SJCRH30 (cell line): ENCODE measurements around the gene BTBD8. TPM values are rescaled to one million over a fixed set of nuclear protein-coding genes. Genes with fewer than 3 reads are reported as not detected.

Experiments
- DNase-seq, 2 experiments: peaks; one replicate each; pipeline ENCODE4 v3.0.0-alpha.2; 2015 to 2020
- H3K27ac ChIP-seq: fragments of 250-450 bp; sonication (Bioruptor Pico); 2 replicates; pipeline ENCODE4 v1.5.1; 2020; ENCODE audit warnings: mild to moderate bottlenecking, moderate library complexity
- H3K27me3 ChIP-seq: fragments of 250-450 bp; sonication (Bioruptor Pico); 2 replicates; pipeline ENCODE4 v1.5.1; 2020; ENCODE audit warnings: mild to moderate bottlenecking, moderate library complexity
- H3K36me3 ChIP-seq: fragments of 250-450 bp; sonication (Bioruptor Pico); 2 replicates; pipeline ENCODE4 v1.5.1; 2020; ENCODE audit warnings: mild to moderate bottlenecking, moderate library complexity
- H3K4me1 ChIP-seq: fragments of 250-450 bp; sonication (Bioruptor Pico); 2 replicates; pipeline ENCODE4 v1.5.1; 2020; ENCODE audit warnings: mild to moderate bottlenecking, moderate library complexity
- H3K4me3 ChIP-seq: fragments of 250-450 bp; sonication (Bioruptor Pico); 2 replicates; pipeline ENCODE4 v1.5.1; 2020; ENCODE audit warnings: mild to moderate bottlenecking, moderate library complexity
- H3K9me3 ChIP-seq: fragments of 250-450 bp; sonication (Bioruptor Pico); replicated peaks from 2 replicates; pipeline ENCODE4 v1.5.1; 2020; ENCODE audit warnings: mild to moderate bottlenecking, moderate library complexity
- total RNA-seq: library from RNA; depleted of rRNA; stranded (reverse); fragments of >200 nt; shearing (Covaris generic); gene quantifications from 2 replicates; pipeline ENCODE4 v1.2.3, GENCODE V29; 2014

BTBD8 gene
- total RNA-seq, 1 experiment from 2014 or later = 0.73 TPM

- no peaks in the 10 kb centered on the region for H3K9me3 ChIP-seq
- no peaks in the 10 kb centered on the region for H3K27me3 ChIP-seq
- no peak overlapping the region for H3K27ac ChIP-seq
- no peak for DNase-seq
- H3K4me3 ChIP-seq = no peak overlapping the region
- no peaks in the 10 kb centered on the region for H3K4me1 ChIP-seq
- no peaks in the 10 kb centered on the region for H3K36me3 ChIP-seq
Observed at GRCh38 chr1:92123868-92124267, 43.7 kb downstream of the BTBD8 start.

DNA sequence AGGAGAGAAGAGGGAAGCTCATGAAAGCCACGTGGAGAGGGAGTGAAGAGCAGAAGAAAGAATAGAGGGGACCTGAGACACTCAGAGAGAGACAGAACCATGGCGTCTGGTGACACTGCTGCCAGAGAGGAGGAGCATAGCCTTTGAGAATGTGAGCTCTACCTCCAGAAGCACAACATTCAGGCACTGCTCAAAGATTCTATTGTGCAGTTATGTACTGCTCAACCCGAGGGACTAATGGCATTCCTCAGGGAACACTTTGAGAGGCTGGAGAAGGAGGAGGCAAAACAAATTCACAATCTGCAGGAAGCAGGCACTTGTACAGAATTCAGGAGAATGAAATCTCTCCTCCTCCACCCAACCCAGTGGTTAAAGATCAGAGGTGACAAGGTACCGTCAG, 45.1 kb downstream of the BTBD8 start:
- DNase-seq = no peak
- Histone ChIP-seq H3K4me3 (no peak overlapping the region), H3K27me3 (no peaks in the 10 kb centered on the region), H3K9me3 (no peaks in the 10 kb centered on the region), H3K4me1 (no peaks in the 10 kb centered on the region), H3K27ac (no peak overlapping the region), H3K36me3 (no peaks in the 10 kb centered on the region)

- Histone ChIP-seq H3K4me3 (no peak overlapping the region), H3K4me1 (no peaks in the 10 kb centered on the region), H3K9me3 (no peaks in the 10 kb centered on the region), H3K27ac (no peak overlapping the region), H3K36me3 (no peaks in the 10 kb centered on the region), H3K27me3 (no peaks in the 10 kb centered on the region)
- DNase-seq = no peak
Observed at GRCh38 chr1:92126088-92126487, 45.9 kb downstream of the BTBD8 start.

DNA sequence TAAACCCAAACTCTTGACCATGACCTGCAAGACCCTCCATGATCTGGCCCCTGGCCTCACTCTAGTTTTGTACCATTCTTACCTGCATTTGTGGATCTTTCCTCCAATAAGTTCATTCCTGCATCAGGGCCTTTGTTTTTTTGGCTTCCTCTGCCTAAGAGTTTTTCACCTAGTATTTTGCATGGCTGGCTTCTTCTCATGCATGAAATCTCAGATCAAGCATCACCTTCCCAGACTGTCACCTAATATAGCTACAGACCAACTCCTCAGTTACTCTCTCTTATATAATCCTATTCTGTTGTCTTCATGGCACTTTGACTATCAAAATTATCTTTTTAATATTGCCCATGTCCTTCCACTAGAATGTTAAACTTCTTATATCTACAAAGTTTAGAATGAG, 54.2 kb downstream of the BTBD8 start:
- Histone ChIP-seq H3K36me3 (no peaks in the 10 kb centered on the region), H3K4me1 (no peaks in the 10 kb centered on the region), H3K27ac (no peak overlapping the region), H3K27me3 (no peaks in the 10 kb centered on the region), H3K9me3 (no peaks in the 10 kb centered on the region), H3K4me3 (no peak overlapping the region)
- no peak for DNase-seq

- no peaks in the 10 kb centered on the region for H3K36me3 ChIP-seq
- no peak overlapping the region for H3K27ac ChIP-seq
- no peaks in the 10 kb centered on the region for H3K27me3 ChIP-seq
- H3K4me3 ChIP-seq = no peak overlapping the region
- no peaks in the 10 kb centered on the region for H3K9me3 ChIP-seq
- DNase-seq = no peak
- H3K4me1 ChIP-seq = no peaks in the 10 kb centered on the region
Observed at GRCh38 chr1:92136341-92136740, 56.2 kb downstream of the BTBD8 start.

DNA sequence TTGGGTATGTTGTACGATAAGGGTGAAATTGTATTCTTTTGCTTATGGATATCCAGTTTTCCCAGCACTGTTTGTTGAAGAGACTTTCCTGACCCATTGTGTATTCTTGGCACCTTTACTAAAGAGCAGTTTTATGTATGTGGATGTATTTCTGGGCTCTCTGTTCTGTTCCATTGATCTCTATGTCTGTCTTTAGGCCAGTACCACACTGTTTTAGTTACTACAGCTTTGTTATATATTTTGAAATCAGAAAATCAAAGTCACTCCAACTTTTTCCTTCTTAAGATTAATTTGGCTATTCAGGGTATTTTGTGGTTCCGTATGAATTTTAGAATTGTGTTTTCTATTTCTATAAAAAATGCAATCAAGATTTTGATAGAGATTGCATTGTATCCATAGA, 74.8 kb downstream of the BTBD8 start:
- Histone ChIP-seq H3K27me3 (no peaks in the 10 kb centered on the region), H3K36me3 (no peaks in the 10 kb centered on the region), H3K4me3 (no peak overlapping the region), H3K27ac (no peak overlapping the region), H3K4me1 (no peaks in the 10 kb centered on the region), H3K9me3 (no peaks in the 10 kb centered on the region; the same call in 1 of the 2 replicates)
- no peak for DNase-seq

DNA sequence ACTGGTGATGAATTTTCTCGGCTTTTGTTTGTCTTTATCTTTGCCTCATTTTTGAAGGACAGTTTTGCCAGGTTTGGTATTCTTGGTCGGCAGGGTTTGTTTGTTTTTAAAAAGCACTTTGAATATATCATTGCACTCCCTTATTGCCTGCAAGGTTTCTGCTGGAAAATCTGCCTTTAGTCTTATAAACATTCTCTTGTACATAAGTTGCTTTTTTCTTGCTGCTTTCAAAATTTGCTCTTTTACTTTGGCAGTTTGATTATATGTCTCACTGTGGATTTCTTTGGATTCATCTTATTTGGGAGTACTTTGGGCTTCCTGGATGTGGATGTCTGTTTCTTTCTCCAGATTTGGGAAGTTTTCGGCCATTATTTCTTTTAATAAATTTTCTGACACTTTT, 79.4 kb downstream of the BTBD8 start:
- Histone ChIP-seq H3K27me3 (no peaks in the 10 kb centered on the region), H3K4me3 (no peak overlapping the region), H3K9me3 (no peaks in the 10 kb centered on the region; the same call in 1 of the 2 replicates), H3K36me3 (no peaks in the 10 kb centered on the region), H3K27ac (no peak overlapping the region), H3K4me1 (no peaks in the 10 kb centered on the region)
- DNase-seq = no peak

DNA sequence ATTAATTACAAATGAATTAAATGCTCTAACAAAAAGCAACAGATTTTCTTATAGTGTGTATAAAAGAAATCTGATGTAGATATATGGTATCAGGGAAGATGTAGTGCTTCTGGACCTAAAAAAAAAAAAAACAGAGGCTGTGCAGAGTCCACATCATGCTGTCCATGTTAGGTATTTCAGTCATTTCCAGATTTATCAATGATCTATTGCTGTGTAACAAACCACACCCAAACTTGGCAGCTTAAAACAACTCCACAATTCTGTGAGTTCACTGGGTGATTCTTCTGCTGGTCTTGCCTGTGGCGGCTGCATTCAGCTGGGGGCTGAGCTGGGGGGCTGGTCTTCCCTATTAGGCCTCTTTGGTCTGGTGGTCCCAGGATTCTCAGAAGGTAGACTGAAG, 85.2 kb downstream of the BTBD8 start:
- H3K4me3 ChIP-seq = no peak overlapping the region
- H3K4me1 ChIP-seq = no peaks in the 10 kb centered on the region
- H3K36me3 ChIP-seq = no peaks in the 10 kb centered on the region
- no peaks in the 10 kb centered on the region for H3K27me3 ChIP-seq
- DNase-seq = no peak
- H3K27ac ChIP-seq = no peak overlapping the region
- no peaks in the 10 kb centered on the region for H3K9me3 ChIP-seq

GRCh38 chr1:92167151-92167550, 87.0 kb downstream of the BTBD8 start:
- DNase-seq = no peak
- Histone ChIP-seq H3K27ac (no peak overlapping the region), H3K27me3 (no peaks in the 10 kb centered on the region), H3K4me3 (no peak overlapping the region), H3K9me3 (no peaks in the 10 kb centered on the region), H3K36me3 (no peaks in the 10 kb centered on the region), H3K4me1 (no peaks in the 10 kb centered on the region)

DNA sequence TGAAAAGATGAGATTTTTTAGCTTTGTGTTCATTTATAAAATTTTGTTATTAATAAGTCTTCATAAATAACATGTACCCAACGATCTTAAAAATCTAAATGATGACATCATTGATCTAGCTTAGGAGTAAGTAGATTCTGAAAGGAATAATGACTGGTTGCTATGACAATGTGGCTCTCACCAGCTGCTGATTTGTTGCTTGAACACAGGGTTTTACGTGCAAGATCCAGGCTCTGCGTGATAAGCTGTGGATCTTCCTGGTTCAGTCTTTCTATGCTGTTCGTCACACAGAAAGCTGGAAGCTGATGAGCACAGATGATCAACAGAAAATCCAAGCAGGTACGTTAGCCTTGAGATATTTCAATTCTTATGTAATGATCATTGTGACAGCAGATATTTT, 88.5 kb downstream of the BTBD8 start:
- DNase-seq = no peak
- no peak overlapping the region for H3K4me3 ChIP-seq
- no peaks in the 10 kb centered on the region for H3K36me3 ChIP-seq
- H3K4me1 ChIP-seq = no peaks in the 10 kb centered on the region
- H3K9me3 ChIP-seq = no peaks in the 10 kb centered on the region
- no peak overlapping the region for H3K27ac ChIP-seq
- no peaks in the 10 kb centered on the region for H3K27me3 ChIP-seq

GRCh38 chr1:92169214-92170005, 89.3 kb downstream of the BTBD8 start:
- H3K36me3 ChIP-seq = no peaks in the 10 kb centered on the region
- no peaks in the 10 kb centered on the region for H3K4me1 ChIP-seq
- H3K9me3 ChIP-seq = no peaks in the 10 kb centered on the region
- no peaks in the 10 kb centered on the region for H3K27me3 ChIP-seq
- DNase-seq = no peak
- no peak overlapping the region for H3K27ac ChIP-seq
- no peak overlapping the region for H3K4me3 ChIP-seq

GRCh38 chr1:92184632-92185031, 104.5 kb downstream of the BTBD8 start:
- H3K27ac ChIP-seq = no peak overlapping the region
- H3K36me3 ChIP-seq = no peaks in the 10 kb centered on the region
- H3K9me3 ChIP-seq = no peaks in the 10 kb centered on the region
- peaks cover 8% of the 10 kb centered on the region for H3K4me1 ChIP-seq
- no peak overlapping the region for H3K4me3 ChIP-seq
- H3K27me3 ChIP-seq = no peaks in the 10 kb centered on the region
- DNase-seq = peak in 1 of 2 experiments; percentile 41

DNA sequence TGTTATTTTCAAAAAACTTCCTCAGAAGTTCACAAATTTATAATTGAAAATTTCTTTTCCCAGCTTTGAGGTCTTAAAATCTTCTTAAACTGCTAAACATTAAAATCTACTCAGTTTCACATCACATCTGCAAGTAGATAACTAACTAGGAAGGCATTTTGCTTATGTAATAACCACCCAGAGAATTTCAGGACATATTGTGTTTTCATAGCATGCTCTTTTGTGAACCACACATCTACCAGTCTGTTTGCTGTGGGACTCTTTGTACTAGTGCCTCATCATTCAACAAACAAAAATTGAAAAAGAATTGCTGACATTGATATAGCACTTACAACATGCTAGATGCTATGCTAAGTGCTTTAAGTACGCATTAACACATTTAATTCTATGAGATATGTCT, 105.9 kb downstream of the BTBD8 start:
- H3K4me1 ChIP-seq = peaks cover 8% of the 10 kb centered on the region
- DNase-seq = no peak
- no peaks in the 10 kb centered on the region for H3K27me3 ChIP-seq
- no peaks in the 10 kb centered on the region for H3K9me3 ChIP-seq
- no peak overlapping the region for H3K27ac ChIP-seq
- no peaks in the 10 kb centered on the region for H3K36me3 ChIP-seq
- H3K4me3 ChIP-seq = no peak overlapping the region

DNA sequence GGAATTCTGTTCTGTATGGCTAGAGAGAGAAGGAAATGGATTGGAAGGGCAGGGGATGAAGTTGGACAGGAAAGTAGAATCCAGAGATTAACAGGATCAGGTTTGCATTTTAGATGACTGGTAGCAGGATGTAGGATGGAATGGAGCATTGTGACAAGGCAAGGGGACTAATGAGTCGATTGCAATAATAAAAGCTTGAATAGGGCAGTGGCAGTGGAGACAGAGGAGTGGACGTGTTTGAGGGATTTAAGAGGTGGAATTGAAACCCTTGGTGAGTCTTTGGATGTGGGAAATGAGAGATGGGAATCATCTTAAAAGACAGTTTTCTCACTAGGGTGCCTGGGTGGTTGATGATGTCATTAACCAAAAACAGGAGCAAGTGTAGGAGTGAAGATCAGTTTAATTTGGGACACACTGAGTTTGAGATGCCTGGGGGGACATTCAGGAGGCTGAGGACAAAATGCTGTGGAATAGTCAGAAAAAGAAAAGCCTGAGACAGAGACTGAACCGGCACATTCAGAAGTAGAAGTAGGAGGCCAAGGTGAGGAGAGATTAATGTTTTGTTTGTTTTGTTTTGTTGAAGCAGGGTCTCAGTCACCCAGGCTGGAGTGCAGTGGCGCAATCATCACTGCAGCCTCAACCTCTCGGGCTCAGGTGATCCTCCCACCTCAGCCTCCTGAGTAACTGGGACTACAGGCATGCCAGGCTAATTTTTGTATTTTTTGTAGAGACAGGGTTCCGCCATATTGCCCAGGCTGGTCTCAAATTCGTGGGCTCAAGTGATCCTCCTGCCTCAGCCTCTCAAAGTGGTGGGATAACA, 108.5 kb downstream of the BTBD8 start:
- peaks cover 8% of the 10 kb centered on the region for H3K4me1 ChIP-seq
- H3K27me3 ChIP-seq = no peaks in the 10 kb centered on the region
- H3K4me3 ChIP-seq = no peak overlapping the region
- DNase-seq = peak in 1 of 2 experiments; percentile 18
- no peaks in the 10 kb centered on the region for H3K9me3 ChIP-seq
- H3K27ac ChIP-seq = no peak overlapping the region
- no peaks in the 10 kb centered on the region for H3K36me3 ChIP-seq

GRCh38 chr1:92191726-92192125, 111.6 kb downstream of the BTBD8 start:
- Histone ChIP-seq H3K9me3 (no peaks in the 10 kb centered on the region), H3K27me3 (no peaks in the 10 kb centered on the region), H3K36me3 (no peaks in the 10 kb centered on the region), H3K4me1 (no peaks in the 10 kb centered on the region), H3K27ac (no peak overlapping the region), H3K4me3 (no peak overlapping the region)
- no peak for DNase-seq
